NOMO-1 (cell line): Measurements from ENCODE around the gene DOCK1.

Source experiments
- DNase-seq, 2 experiments: peaks; one replicate each; lab custom pipeline; 2025; ENCODE audit not compliant: unreplicated experiment in 2 of 2; lab: John Stamatoyannopoulos, UW

Gene DOCK1

GRCh38 chr10:127331696-127332095, 426.5 kb downstream of the DOCK1 start:
- DNase-seq, result no peak

DNA sequence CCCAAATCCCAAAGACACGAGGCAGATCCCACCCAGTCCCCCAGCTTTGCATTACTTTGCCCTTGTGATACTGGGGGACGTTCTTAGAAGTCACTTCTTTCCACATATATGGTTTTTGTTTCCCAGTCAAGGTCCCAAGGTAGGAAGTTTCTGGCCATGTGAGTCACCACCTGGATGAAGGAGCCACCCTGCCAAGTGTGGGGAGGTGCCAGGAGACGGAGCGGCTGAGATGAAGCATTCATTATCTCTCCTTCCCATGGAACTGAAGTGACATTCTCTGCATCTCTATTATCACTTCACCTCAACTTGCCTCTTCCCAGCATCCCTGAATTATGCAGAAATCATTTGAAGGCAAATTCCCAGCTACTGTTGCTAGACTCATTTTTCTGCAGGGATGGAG, 427.4 kb downstream of the DOCK1 start:
- no peak for DNase-seq

GRCh38 chr10:127337801-127338200, 432.6 kb downstream of the DOCK1 start:
- DNase-seq, result no peak

DNA sequence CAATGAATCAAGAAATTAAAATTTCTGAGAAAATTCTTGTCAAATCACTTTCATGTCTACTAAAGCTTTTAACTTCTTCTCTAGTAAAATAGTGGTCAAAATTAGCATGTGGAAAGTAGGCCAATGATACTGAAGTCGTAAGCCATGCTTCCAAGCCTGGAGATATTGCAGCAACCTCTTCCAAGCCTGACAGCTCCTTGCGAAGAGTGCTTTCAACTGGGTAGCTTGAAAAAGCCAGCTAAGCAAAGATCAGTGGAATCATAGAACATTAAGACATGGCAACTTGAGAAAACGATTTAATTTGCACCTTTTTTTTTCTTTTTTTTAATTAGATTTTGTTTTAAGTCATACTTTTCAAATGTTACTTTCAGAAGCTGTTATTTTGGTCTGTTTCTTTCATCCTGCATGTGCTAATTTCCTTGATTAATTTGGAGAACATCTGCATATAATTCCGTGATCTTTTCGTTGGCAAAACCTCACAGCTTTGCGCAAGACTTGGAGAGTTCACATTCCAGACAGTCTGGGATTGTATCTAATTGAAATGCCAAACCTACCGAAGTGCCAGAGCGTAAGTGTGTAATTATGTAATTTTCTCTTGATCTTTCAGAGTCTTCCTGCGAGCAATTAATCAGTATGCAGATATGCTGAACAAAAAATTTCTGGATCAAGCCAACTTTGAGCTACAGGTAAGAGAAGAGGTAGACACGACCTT, 433.3 kb downstream of the DOCK1 start:
- DNase-seq, result no peak

- DNase-seq, result no peak
Observed at GRCh38 chr10:127343821-127344220, 438.6 kb downstream of the DOCK1 start.

DNA sequence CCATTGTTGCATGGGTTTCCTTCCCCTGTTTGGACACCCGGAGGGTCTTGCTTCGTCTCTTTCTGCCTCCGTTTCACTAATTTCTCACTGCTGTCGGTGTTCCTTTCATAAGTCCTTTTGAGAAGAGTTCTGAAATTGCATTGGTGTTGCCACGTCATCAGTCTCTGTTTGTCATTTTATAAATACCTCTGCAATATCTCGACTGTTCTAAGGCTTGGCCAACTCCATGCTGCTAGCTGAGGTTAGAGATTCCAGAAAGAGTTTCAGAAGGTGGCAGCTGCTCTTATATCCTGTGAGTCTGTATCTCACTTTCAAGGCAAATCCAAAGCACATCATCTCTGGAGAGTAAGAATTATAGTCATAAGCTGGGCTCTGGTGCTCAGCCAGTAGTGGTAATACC, 439.1 kb downstream of the DOCK1 start:
- DNase-seq, result no peak

DNA sequence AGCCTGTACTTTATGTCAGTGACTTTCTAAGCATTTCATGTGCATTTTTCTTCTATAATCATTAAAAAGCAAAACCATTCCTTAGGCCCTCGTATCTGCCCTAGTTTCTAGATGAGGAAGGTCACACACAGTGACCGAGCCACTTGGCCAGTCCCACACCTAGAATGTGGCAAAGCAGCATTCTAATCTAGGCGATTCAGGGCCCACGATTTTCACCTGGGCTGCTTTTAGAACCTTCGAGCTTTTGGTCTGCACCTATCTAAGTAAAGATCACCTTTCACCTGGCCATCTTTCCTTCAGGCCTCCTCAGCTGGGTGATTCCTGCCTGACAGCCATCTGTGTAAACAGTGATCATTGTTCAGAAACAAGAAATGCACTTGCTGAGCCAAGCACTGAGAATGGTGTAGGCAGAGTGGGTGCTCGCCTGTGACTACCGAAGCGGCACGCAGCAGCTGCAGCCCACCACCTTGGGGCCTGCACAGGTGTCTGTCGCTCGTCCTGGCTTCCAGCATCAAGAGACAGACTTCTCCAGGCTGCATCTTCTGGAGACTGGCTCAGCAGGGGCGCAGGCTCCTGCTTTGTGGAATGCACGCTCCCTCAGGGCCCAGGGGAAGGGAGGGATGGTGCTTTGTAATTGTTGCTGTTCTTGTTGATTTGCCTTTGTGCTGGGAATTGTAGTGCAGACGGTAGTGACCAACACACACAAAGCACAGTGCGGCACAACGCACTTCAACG, 440.2 kb downstream of the DOCK1 start:
- no peak for DNase-seq

DNA sequence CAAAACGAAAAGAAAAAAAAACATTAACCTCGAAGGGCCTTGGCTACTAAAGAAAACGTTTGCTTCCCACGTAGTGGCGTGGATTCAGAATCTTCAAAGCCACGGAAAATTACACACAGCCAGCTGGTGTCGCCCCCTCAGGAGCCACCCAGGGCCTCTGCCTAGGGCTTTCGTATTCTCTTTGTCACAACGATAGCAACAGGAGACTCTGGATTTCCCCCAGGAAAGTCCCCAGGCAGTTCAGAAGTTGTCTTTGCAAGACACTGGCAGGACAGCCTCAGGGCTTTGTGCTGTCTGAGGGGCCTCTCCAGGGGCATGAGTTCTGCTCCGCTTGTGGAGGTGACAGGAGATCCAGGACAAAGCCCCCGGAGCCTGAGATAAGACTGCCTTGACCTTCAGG, 441.4 kb downstream of the DOCK1 start:
- no peak for DNase-seq

- DNase-seq, result no peak
Observed at GRCh38 chr10:127347202-127347959, 442.2 kb downstream of the DOCK1 start.

DNA sequence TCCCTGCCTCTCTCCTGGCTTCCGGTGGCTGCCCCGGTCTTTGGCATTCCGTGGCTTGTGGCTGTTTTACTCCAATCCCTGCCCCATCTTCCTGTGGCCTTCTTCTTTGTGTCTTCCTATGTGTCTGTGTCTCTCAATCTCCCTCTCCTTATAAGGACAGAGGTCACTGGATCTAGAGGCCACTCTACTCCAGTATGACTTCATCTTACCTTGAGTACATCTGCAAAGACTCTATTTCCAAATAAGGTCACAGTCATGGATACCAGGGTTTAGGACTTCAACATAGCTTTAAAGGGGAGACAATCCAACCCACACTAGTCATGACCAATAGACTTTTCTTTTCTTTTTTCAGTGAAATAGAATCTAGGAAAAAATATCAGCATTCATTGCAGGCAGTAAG, 444.5 kb downstream of the DOCK1 start:
- no peak for DNase-seq

- DNase-seq, result no peak
Observed at GRCh38 chr10:127351542-127351941, 446.3 kb downstream of the DOCK1 start.

- DNase-seq, result no peak
Observed at GRCh38 chr10:127353544-127353943, 448.3 kb downstream of the DOCK1 start.

GRCh38 chr10:127354255-127354654, 449.0 kb downstream of the DOCK1 start:
- no peak for DNase-seq

- no peak for DNase-seq
Observed at GRCh38 chr10:127354992-127355391, 449.8 kb downstream of the DOCK1 start.

- DNase-seq, result no peak
Observed at GRCh38 chr10:127356360-127356759, 451.1 kb downstream of the DOCK1 start.

DNA sequence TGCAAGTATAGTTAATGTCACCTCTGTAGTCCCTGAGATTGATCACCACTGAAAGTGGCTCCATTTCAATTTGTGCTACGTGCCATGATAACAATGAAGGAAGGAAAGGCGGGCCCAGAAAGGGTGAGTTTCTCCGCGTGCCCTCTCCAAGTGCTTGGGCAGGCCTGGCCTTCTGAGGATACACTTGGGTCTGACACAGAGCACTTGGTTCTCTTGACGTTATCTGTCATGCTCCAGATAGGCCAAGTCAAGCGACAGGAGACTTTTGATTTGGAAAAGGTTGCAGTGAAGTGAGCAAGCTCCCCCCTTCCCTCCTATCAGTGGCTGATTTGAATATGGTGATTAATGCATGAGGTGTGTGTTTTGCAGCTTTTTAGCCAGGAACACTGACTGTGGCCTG, 452.0 kb downstream of the DOCK1 start:
- DNase-seq, result no peak

DNA sequence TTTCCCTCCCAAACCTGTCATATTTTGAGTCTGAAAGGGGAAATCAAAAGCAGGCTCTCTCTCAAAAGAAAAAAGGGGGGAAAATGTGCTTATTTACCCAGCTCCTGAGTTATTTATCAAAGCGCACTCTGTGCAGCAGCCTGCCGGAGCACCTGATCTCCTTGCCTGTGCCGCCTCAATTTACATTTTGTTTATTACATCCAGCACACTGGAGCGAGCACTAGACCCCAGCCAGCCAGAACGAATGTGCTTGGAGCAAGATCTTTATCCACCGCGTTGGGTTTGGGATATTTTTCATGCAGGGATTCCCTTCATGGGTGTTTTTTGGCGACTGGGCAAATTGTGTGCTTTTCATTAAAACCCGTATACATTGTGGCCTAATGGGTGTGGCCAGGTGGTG, 453.1 kb downstream of the DOCK1 start:
- no peak for DNase-seq

DNA sequence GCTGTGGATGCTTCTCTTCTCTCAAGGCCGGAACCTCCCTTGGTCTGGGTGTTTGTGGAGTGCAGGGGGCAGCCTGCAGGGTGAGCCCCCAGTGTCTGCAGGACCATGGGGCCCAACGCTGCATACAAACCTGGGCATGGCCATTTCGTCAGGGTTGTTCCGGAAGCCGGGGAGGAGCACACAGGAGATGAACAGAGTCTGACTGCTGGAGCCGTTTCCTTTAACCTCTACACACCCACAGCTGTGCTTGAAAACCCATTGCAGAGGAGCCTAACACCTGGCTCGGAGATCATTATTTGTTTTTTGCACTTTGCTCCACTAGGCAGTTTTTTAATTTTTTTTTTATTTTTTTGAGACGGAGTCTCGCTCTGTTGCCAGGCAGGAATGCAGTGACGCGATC, 458.8 kb downstream of the DOCK1 start:
- no peak for DNase-seq

GRCh38 chr10:127368101-127368500, 462.9 kb downstream of the DOCK1 start:
- no peak for DNase-seq

- no peak for DNase-seq
Observed at GRCh38 chr10:127368929-127369328, 463.7 kb downstream of the DOCK1 start.

DNA sequence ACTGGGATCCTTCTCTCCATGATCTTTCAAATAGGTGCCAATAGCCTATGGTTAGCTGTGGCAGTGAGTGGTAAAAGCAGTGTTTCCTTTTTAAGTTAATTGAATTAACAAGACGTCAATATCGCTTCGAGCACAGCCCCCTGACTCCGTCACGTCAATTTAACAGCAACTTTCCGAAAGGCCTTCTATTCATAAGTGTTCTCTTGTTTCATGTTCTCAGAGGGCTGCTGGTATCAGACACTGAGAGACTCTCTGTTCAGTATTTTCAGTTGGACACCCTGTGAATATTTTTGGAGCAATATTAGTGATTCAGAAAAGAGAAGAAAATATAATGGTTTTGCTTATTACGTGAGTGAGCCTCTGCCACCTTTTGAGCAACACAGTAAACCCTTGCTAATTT, 465.4 kb downstream of the DOCK1 start:
- DNase-seq, result no peak

- DNase-seq, result no peak
Observed at GRCh38 chr10:127372361-127372760, 467.1 kb downstream of the DOCK1 start.
